GM18511 (cell line): ENCODE results near the gene NME4.
A peak's percentile ranks its signal among the peaks of the same experiment; 100 is the strongest.
"Not testable (repeated sequence)": the region's sequence is repeated elsewhere in the genome, so short reads cannot be mapped to it uniquely, and the experiment has no call there.

Source experiments
- ATAC-seq: cut with Tn5 transposase; IDR thresholded peaks from one replicate; pipeline ENCODE4 v1.9.1; 2021; ENCODE audit warnings: mild to moderate bottlenecking, moderate library complexity; ENCODE audit not compliant: unreplicated experiment

NME4 gene

GRCh38 chr16:397135-397661, at the start of gene NME4:
NME4 (plus strand) TSS chr16:397199; CDS start chr16:397223, 24 bp downstream.
- ATAC-seq, result no peak

GRCh38 chr16:347203-347602, 49.8 kb upstream of the NME4 start:
- ATAC-seq, result no peak

- not testable (repeated sequence) for ATAC-seq
Measured at GRCh38 chr16:348495-348894, 48.5 kb upstream of the NME4 start.

- ATAC-seq, result no peak
Measured at GRCh38 chr16:349211-349610, 47.8 kb upstream of the NME4 start.

- ATAC-seq, result no peak
Measured at GRCh38 chr16:350203-350602, 46.8 kb upstream of the NME4 start.

GRCh38 chr16:351804-352520, 45.0 kb upstream of the NME4 start:
- peak; percentile 23 for ATAC-seq

GRCh38 chr16:352547-353403, 44.2 kb upstream of the NME4 start, which contains the start of gene AXIN1:
AXIN1 (minus strand) TSS chr16:352723; CDS start chr16:347025, 5,698 bp downstream.
- peak; percentile 60 for ATAC-seq

GRCh38 chr16:353404-354290, 43.4 kb upstream of the NME4 start:
- no peak for ATAC-seq

GRCh38 chr16:354291-354881, 42.6 kb upstream of the NME4 start:
- no peak for ATAC-seq

GRCh38 chr16:354971-355461, 42.0 kb upstream of the NME4 start:
- no peak for ATAC-seq

- ATAC-seq, result no peak
Measured at GRCh38 chr16:356741-357140, 40.3 kb upstream of the NME4 start.

GRCh38 chr16:359067-359763, 37.8 kb upstream of the NME4 start:
- ATAC-seq, result no peak

GRCh38 chr16:359871-360697, 36.9 kb upstream of the NME4 start:
- no peak for ATAC-seq

GRCh38 chr16:360698-361336, 36.2 kb upstream of the NME4 start:
- no peak for ATAC-seq

GRCh38 chr16:361341-361871, 35.6 kb upstream of the NME4 start:
- no peak for ATAC-seq

- ATAC-seq, result no peak
Measured at GRCh38 chr16:361872-362701, 34.9 kb upstream of the NME4 start.

GRCh38 chr16:362702-362999, 34.3 kb upstream of the NME4 start:
- not testable (repeated sequence) for ATAC-seq
